Psoas muscle (tissue), 8 donors: ENCODE results near the gene TAF5L. TPM values are rescaled to one million over a fixed set of nuclear protein-coding genes. Genes with fewer than 3 reads are reported as not detected.

Source experiments
- ATAC-seq, 4 donors: fragments of 200-7000 bp; cut with Tn5 transposase; one replicate each; pipeline ENCODE4 v1.9.1; 2020; ENCODE audit warnings: moderate library complexity in 3 of 4, mild to moderate bottlenecking in 2 of 4
- DNase-seq, 2 donors: peaks; one replicate each; pipeline ENCODE4 v3.0.0-alpha.2; 2020
- H3K27ac ChIP-seq: fragments of 200-600 bp; one replicate; pipeline ENCODE4 v1.8.0; 2022
- H3K27me3 ChIP-seq, 3 donors: fragments of 200-600 bp in 1 of 3; one replicate each; pipeline versions ENCODE4 v1.6.1 to v1.8.0; 2013 to 2022; ENCODE audit warnings: low read length in 2 of 3, mild to moderate bottlenecking in 2 of 3, moderate library complexity in 1 of 3; ENCODE audit not compliant: insufficient read depth in 3 of 3
- H3K36me3 ChIP-seq, 2 donors: fragments of 200-600 bp in 1 of 2; one replicate each; pipeline versions ENCODE4 v1.6.1 to v1.8.0; 2013 to 2022; ENCODE audit warnings: low read depth in 1 of 2, mild to moderate bottlenecking in 1 of 2, moderate library complexity in 1 of 2; ENCODE audit not compliant: insufficient read depth in 1 of 2
- H3K4me1 ChIP-seq: fragments of 200-600 bp; one replicate; pipeline ENCODE4 v1.8.0; 2022
- H3K4me3 ChIP-seq: fragments of 200-600 bp; one replicate; pipeline ENCODE4 v1.8.0; 2022; ENCODE audit warnings: mild to moderate bottlenecking
- H3K9me3 ChIP-seq: fragments of 200-600 bp; one replicate; pipeline ENCODE4 v1.8.0; 2022
- CTCF ChIP-seq: fragments of 200-600 bp; IDR thresholded peaks from one replicate; pipeline ENCODE4 v1.8.0; 2022; ENCODE audit warnings: antibody characterized with exemption
- WGBS, 3 donors: extraction: QIAGEN DNeasy Blood & Tissue Kit; methylation state at CpG; one replicate each; pipeline versions ENCODE4 v1.1.6 to v1.1.7; 2013; 5-methylcytosine and 5-hydroxymethylcytosine counted together
- intact Hi-C, 2 donors: fragments of 100-400 bp; cut with DNase I; formaldehyde crosslinking; loops; one replicate each; pipeline versions ENCODE4 v1.11.0 to v1.14.2; 2022
- polyA plus RNA-seq, 3 donors: library from polyadenylated mRNA; stranded (reverse); fragments of 200-250 nt; gene quantifications; one replicate each; pipeline ENCODE4 v1.2.3, GENCODE V29; 2013
- total RNA-seq, 4 donors: library from RNA; stranded (reverse); fragmentation: NEBNext Ultra II Directional in 2 of 4; extraction: Animal tissue kit (Norgen Biotek cat#: 25700) in 2 of 4; gene quantifications; one replicate each; pipeline versions ENCODE4 v1.2.1 to v1.2.4, GENCODE V29; 2021 to 2023
- donor health status: healthy with polysubstance abuse.
- donor health status: DM: no; HTN: no; CAD: no; lungs with moderate emphysema.
- donor health status: Bipolar disorder and iron deficiency.
- donor health status: healthy.
- donor health status: DM: yes; HTN: yes; CAD: no.
- donor health status: DM: no; HTN: no; CAD: no.
- donor health status: DM: no; HTN: no; CAD: no.
- donor health status: DM: yes; HTN: yes; CAD: no.

Gene TAF5L
- total and polyA plus RNA-seq, 7 donors = 8.5 to 49.0 (median 15.9) TPM

DNA sequence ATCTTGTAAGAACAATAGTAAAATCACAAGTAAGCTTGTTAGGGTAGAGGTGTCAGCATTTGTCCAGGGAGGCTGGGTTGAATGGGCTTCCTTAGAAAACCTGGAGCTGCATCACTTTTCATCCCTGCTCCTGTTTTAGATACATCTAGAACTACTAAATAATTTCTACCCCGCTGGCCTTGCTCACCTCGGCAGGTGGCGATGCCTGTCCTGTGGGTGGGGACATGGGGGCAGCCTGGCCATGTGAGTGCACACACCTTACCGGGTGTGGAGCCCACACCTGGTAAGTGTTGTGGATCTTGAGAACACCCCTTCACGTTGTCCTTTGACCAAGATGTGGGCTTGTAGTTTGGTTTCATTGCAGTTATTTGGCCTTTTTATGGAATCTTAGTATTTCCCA lies 29.9 kb upstream of the TAF5L start:
- no peak for DNase-seq
- Histone ChIP-seq H3K9me3 (no peaks in the 10 kb centered on the region), H3K36me3 (peaks cover 15 to 98% of the 10 kb centered on the region in 2 donors), H3K4me3 (no peak overlapping the region), H3K4me1 (no peaks in the 10 kb centered on the region), H3K27me3 (no peaks in the 10 kb centered on the region), H3K27ac (no peak overlapping the region)
- no peak for ATAC-seq
- intact Hi-C loops = loop anchor here in 1 of 2 donors (10.0 kb wide), 1 partner anchor 409 kb away; the partner anchor contains the start of gene GALNT2
- TF ChIP-seq CTCF = no peak
- 90 to 95% (median 93%) methylated on average over 5 of the region's 5 CpGs for WGBS, 3 donors

GRCh38 chr1:229653420-229653819 lies 27.5 kb upstream of the TAF5L start:
- Histone ChIP-seq H3K4me1 (no peaks in the 10 kb centered on the region), H3K27me3 (no peaks in the 10 kb centered on the region), H3K27ac (no peak overlapping the region), H3K9me3 (no peaks in the 10 kb centered on the region), H3K4me3 (no peak overlapping the region), H3K36me3 (peaks cover 15 to 98% of the 10 kb centered on the region in 2 donors)
- intact Hi-C loops = loop anchor here in 1 of 2 donors (10.0 kb wide), 1 partner anchor 411 kb away; the partner anchor contains the start of gene GALNT2
- no peak for TF ChIP-seq CTCF
- 26 to 63% (median 33%) methylated on average over 1 of the region's 1 CpG for WGBS, 3 donors
- DNase-seq (no peak), ATAC-seq (peak in 3 of 4 donors; percentile 49 to 87 (median 61))

GRCh38 chr1:229651546-229651945 lies 25.6 kb upstream of the TAF5L start:
- peaks cover 15 to 98% of the 10 kb centered on the region in 2 donors for H3K36me3 ChIP-seq
- no peak overlapping the region for H3K27ac ChIP-seq
- WGBS, 3 donors = 84 to 97% (median 90%) methylated on average over 3 of the region's 3 CpGs
- DNase-seq (no peak), ATAC-seq (no peak)
- H3K4me1 ChIP-seq = no peaks in the 10 kb centered on the region
- no peak for TF ChIP-seq CTCF
- no peak overlapping the region for H3K4me3 ChIP-seq
- no peaks in the 10 kb centered on the region for H3K27me3 ChIP-seq
- intact Hi-C loops = loop anchor here in 1 of 2 donors (10.0 kb wide), 1 partner anchor 413 kb away; the partner anchor contains the start of gene GALNT2
- H3K9me3 ChIP-seq = no peaks in the 10 kb centered on the region

DNA sequence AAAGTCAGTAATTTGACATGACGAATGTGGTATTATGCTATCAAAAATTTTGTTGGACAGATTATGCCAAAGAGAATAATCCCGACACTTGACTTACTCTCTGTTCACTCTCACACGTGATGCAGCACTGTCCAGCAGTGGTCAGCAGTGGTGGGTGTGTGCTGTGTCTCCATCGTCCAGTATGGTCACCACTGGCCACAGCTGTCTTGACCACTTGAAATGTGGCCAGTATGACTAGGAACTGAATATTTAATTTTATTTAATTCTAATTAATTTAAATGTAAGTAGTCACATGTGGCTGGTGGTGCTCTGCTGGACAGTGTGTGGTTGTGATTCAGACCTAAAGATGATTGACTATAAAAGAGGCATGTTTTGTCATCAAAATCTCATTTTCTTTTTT lies 24.1 kb upstream of the TAF5L start:
- no peaks in the 10 kb centered on the region for H3K27me3 ChIP-seq
- H3K9me3 ChIP-seq = no peaks in the 10 kb centered on the region
- WGBS, 3 donors = 83 to 85% (median 85%) methylated on average over 4 of the region's 4 CpGs
- no peak for ATAC-seq
- no peak for DNase-seq
- H3K4me3 ChIP-seq = no peak overlapping the region
- H3K27ac ChIP-seq = no peak overlapping the region
- H3K36me3 ChIP-seq = peaks cover 12 to 99% of the 10 kb centered on the region in 2 donors
- H3K4me1 ChIP-seq = no peaks in the 10 kb centered on the region
- intact Hi-C loops = loop anchor here in 1 of 2 donors (10.0 kb wide), 1 partner anchor 415 kb away; the partner anchor contains the start of gene GALNT2
- TF ChIP-seq CTCF = no peak

DNA sequence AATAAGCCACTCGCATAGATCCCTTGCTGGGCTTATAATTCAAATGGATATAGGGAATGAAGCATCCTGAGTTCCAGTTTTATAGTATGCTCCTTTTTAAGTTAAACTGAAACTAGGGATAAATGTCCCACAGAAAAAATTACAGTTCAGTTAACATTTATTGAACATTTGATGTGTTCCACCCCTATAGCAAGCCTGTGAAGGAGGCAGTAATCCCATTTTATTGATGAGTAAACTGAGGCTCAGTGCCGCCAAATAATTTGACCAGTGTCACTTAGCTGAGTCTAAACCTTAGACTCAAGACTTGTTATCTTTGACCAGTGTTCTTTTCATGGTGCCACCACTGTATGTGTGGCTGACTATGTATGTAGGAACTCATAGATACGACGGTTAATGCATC lies 22.5 kb upstream of the TAF5L start:
- intact Hi-C loops = no loop called here
- H3K4me3 ChIP-seq = no peak overlapping the region
- H3K27me3 ChIP-seq = no peaks in the 10 kb centered on the region
- no peaks in the 10 kb centered on the region for H3K4me1 ChIP-seq
- TF ChIP-seq CTCF = no peak
- H3K27ac ChIP-seq = no peak overlapping the region
- H3K9me3 ChIP-seq = no peaks in the 10 kb centered on the region
- 95 to 98% (median 96%) methylated on average over 4 of the region's 4 CpGs for WGBS, 3 donors
- H3K36me3 ChIP-seq = peaks cover 9 to 100% of the 10 kb centered on the region in 2 donors
- no peak for ATAC-seq
- no peak for DNase-seq
